ENCODE measurements around the gene GP1BA. TPM values are rescaled to one million over a fixed set of nuclear protein-coding genes. Genes with fewer than 3 reads are reported as not detected.
A peak's percentile ranks its signal among the peaks of the same experiment; 100 is the strongest.

GP1BA gene
- total and polyA plus RNA-seq, 10 of the 15 experiments (the other 5 are each of a cell fraction or from before 2014, with no cell fraction given), result 0.04 to 0.67 (median 0.28) TPM; not detected in 1

GRCh38 chr17:4966844-4967538 lies 34.9 kb downstream of the GP1BA start (continued):
- TF ChIP-seq E4F1 (IDR thresholded peaks at IDR 0.05; ENCODE audit: borderline replicate concordance, partially characterized antibody) (peak; percentile 89), IRF3 (IDR thresholded peaks at IDR 0.05) (peak; percentile 99), FOXM1 (IDR thresholded peaks at IDR 0.05; ENCODE audit: low read depth, low read length) (no peak), BCL3 (IDR thresholded peaks at IDR 0.05; ENCODE audit: borderline replicate concordance, insufficient read depth, low read depth, low read length, poor library complexity, severe bottlenecking) (no peak), RUNX3 (IDR thresholded peaks at IDR 0.05; ENCODE audit: low read length) (no peak; the same call in 1 of the 2 replicates), RFX5 (IDR thresholded peaks at IDR 0.05; ENCODE audit: low read depth, low read length) (peak; percentile 76), KLF5 (IDR thresholded peaks at IDR 0.05; ENCODE audit: partially characterized antibody) (peak; percentile 95), TARDBP (IDR thresholded peaks at IDR 0.05; ENCODE audit: borderline replicate concordance) (no peak), POLR2AphosphoS5 (IDR thresholded peaks at IDR 0.05; ENCODE audit: low read length) (no peak), STAT3 (IDR thresholded peaks at IDR 0.05; ENCODE audit: low read depth, low read length) (no peak), CUX1 (IDR thresholded peaks at IDR 0.05; ENCODE audit: insufficient replicate concordance, low read depth, low read length) (no peak), DPF2 (IDR thresholded peaks at IDR 0.05) (peak; percentile 97), SUZ12 (IDR thresholded peaks at IDR 0.05; ENCODE audit: unreplicated experiment) (no peak), MAX (IDR thresholded peaks at IDR 0.05; ENCODE audit: low read depth, low read length) (no peak), ATF7 (IDR thresholded peaks at IDR 0.05; ENCODE audit: low read depth) (0 out of 2 replicates have a peak, but pooled peaks have one; percentile 53), TCF3 (IDR thresholded peaks at IDR 0.05; ENCODE audit: borderline replicate concordance, insufficient read depth, low read depth, low read length) (no peak), POLR2AphosphoS2 (IDR thresholded peaks at IDR 0.05; ENCODE audit: low read depth, low read length) (no peak), HDAC2 (IDR thresholded peaks at IDR 0.05) (no peak)
